HEK293 (cell line): Measurements from ENCODE around the gene TMIE.

Experiments
- KLF9 ChIP-seq: fragments of 450-650 bp; formaldehyde crosslinking; IDR thresholded peaks from 2 replicates; pipeline ENCODE4 v1.5.1; 2016; ENCODE audit warnings: missing biosample characterization, missing genetic modification characterization, low read depth
- YY1 ChIP-seq: fragments of 450-650 bp; formaldehyde crosslinking; IDR thresholded peaks from 2 replicates; pipeline ENCODE4 v1.5.1; 2018; ENCODE audit warnings: missing biosample characterization, missing genetic modification characterization
- ZEB2 ChIP-seq: fragments of 450-650 bp; formaldehyde crosslinking; IDR thresholded peaks from 2 replicates; pipeline ENCODE4 v1.5.1; 2016; ENCODE audit warnings: missing biosample characterization, missing genetic modification characterization
- ZNF785 ChIP-seq: fragments of 450-650 bp; formaldehyde crosslinking; IDR thresholded peaks from 2 replicates; pipeline ENCODE4 v1.5.1; 2016; ENCODE audit warnings: missing biosample characterization, missing genetic modification characterization
- TF ChIP-seq, protein P1 (sequence below): fragments of 450-650 bp; formaldehyde crosslinking; IDR thresholded peaks from 2 replicates; pipeline ENCODE4 v1.5.1; 2016; ENCODE audit warnings: missing biosample characterization, missing genetic modification characterization

GRCh38 chr3:46749129-46749528, 47.9 kb downstream of the TMIE start:
- TF ChIP-seq ZEB2 (tag by site-specific recombination) (no peak), YY1 (tag by site-specific recombination) (no peak), ZNF785 (tag by site-specific recombination) (no peak), KLF9 (tag by site-specific recombination) (no peak)
- TF ChIP-seq, protein P1, sequence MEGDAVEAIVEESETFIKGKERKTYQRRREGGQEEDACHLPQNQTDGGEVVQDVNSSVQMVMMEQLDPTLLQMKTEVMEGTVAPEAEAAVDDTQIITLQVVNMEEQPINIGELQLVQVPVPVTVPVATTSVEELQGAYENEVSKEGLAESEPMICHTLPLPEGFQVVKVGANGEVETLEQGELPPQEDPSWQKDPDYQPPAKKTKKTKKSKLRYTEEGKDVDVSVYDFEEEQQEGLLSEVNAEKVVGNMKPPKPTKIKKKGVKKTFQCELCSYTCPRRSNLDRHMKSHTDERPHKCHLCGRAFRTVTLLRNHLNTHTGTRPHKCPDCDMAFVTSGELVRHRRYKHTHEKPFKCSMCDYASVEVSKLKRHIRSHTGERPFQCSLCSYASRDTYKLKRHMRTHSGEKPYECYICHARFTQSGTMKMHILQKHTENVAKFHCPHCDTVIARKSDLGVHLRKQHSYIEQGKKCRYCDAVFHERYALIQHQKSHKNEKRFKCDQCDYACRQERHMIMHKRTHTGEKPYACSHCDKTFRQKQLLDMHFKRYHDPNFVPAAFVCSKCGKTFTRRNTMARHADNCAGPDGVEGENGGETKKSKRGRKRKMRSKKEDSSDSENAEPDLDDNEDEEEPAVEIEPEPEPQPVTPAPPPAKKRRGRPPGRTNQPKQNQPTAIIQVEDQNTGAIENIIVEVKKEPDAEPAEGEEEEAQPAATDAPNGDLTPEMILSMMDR = no peak
